CD4-positive, alpha-beta memory T cell (primary cell): ENCODE data around the gene FAM72D. TPM values are rescaled to one million over a fixed set of nuclear protein-coding genes. Genes with fewer than 3 reads are reported as not detected.
"Not testable (repeated sequence)": the region's sequence is repeated elsewhere in the genome, so short reads cannot be mapped to it uniquely, and the experiment has no call there.

ENCODE experiments used
- CTCF ChIA-PET: fragments of 350-600 bp; sonication (Branson Sonifier 250); formaldehyde crosslinking; loops from one replicate; lab custom pipeline; 2021; ENCODE audit warnings: inconsistent platforms; ENCODE audit not compliant: partially characterized antibody; lab: Charles Lee
- POLR2A ChIA-PET: fragments of 350-600 bp; sonication (Branson Sonifier 250); formaldehyde crosslinking; loops from one replicate; lab custom pipeline; 2021; ENCODE audit not compliant: partially characterized antibody; lab: Charles Lee
- DNase-seq, 5 donors: peaks; one replicate each; pipeline versions ENCODE4 v3.0.0 to v3.0.0-alpha.2; 2020 to 2022; ENCODE audit warnings: mixed read lengths in 1 of 5
- H3K27ac ChIP-seq: one replicate; pipeline ENCODE4 v1.7.0; 2013; ENCODE audit warnings: low read depth, low read length
- H3K27me3 ChIP-seq: 2 replicates; pipeline ENCODE4 v1.7.0; 2013; ENCODE audit warnings: mild to moderate bottlenecking, low read length, moderate library complexity; ENCODE audit not compliant: insufficient read depth
- H3K36me3 ChIP-seq: 2 replicates; pipeline ENCODE4 v1.7.0; 2013; ENCODE audit warnings: mild to moderate bottlenecking, low read length, moderate library complexity; ENCODE audit not compliant: insufficient read depth
- H3K4me1 ChIP-seq: 2 replicates; pipeline ENCODE4 v1.7.0; 2013; ENCODE audit warnings: mild to moderate bottlenecking, low read length, moderate library complexity; ENCODE audit not compliant: insufficient read depth
- H3K4me3 ChIP-seq, 2 donors: one replicate each; pipeline ENCODE4 v1.7.0; 2013; ENCODE audit warnings: low read length in 2 of 2, mild to moderate bottlenecking in 1 of 2
- H3K9me3 ChIP-seq, 2 donors: one replicate each; pipeline ENCODE4 v1.7.0; 2013; ENCODE audit warnings: low read length in 2 of 2, control low read depth in 1 of 2; ENCODE audit not compliant: control insufficient read depth in 1 of 2
- H3K27ac Mint-ChIP-seq, 7 donors: one replicate each; pipeline ENCODE4 v1.8.0; 2020 to 2021; ENCODE audit warnings: mixed read lengths in 7 of 7, mild to moderate bottlenecking in 6 of 7, inconsistent platforms in 3 of 7, moderate library complexity in 3 of 7
- H3K27me3 Mint-ChIP-seq, 2 donors: one replicate each; pipeline ENCODE4 v1.8.0; 2020 to 2021; ENCODE audit warnings: mixed read lengths in 2 of 2
- H3K36me3 Mint-ChIP-seq, 2 donors: one replicate each; pipeline ENCODE4 v1.8.0; 2020 to 2021; ENCODE audit warnings: mixed read lengths in 2 of 2, inconsistent platforms in 1 of 2, mild to moderate bottlenecking in 1 of 2
- H3K4me1 Mint-ChIP-seq, 4 donors: one replicate each; pipeline ENCODE4 v1.8.0; 2020 to 2021; ENCODE audit warnings: mixed read lengths in 4 of 4, mild to moderate bottlenecking in 1 of 4
- H3K4me3 Mint-ChIP-seq, 8 donors: one replicate each; pipeline ENCODE4 v1.8.0; 2020 to 2021; ENCODE audit warnings: mixed read lengths in 8 of 8, mild to moderate bottlenecking in 7 of 8, moderate library complexity in 6 of 8, inconsistent platforms in 3 of 8
- H3K9me3 Mint-ChIP-seq, 8 donors: one replicate each; pipeline ENCODE4 v1.8.0; 2020 to 2021; ENCODE audit warnings: mixed read lengths in 8 of 8, mild to moderate bottlenecking in 5 of 8, inconsistent platforms in 3 of 8, moderate library complexity in 1 of 8
- intact Hi-C: fragments of 100-400 bp; cut with micrococcal nuclease; formaldehyde crosslinking; loops from one replicate; pipeline ENCODE4 v1.15.1; 2023
- polyA plus RNA-seq, 2 donors: library from polyadenylated mRNA; unstranded; fragments of 300-500 nt; fragmentation: Illumina TruSeq; gene quantifications; one replicate each; pipeline ENCODE4 v1.2.3, GENCODE V29; 2021
- total RNA-seq, 2 experiments: library from RNA; stranded (reverse); gene quantifications; one replicate each; pipeline ENCODE4 v1.2.3, GENCODE V29; 2021

FAM72D gene
- total and polyA plus RNA-seq, 4 experiments from 2014 or later, result not detected

GRCh38 chr1:145122344-145123061 lies 26.7 kb downstream of the FAM72D start:
- CTCF ChIA-PET, H3K27me3 ChIP-seq, H3K27ac Mint-ChIP-seq, H3K36me3 ChIP-seq, H3K36me3 Mint-ChIP-seq, H3K27ac ChIP-seq, intact Hi-C loops, H3K4me3 Mint-ChIP-seq, H3K4me1 ChIP-seq, H3K9me3 Mint-ChIP-seq, H3K9me3 ChIP-seq, H3K4me3 ChIP-seq, DNase-seq, H3K27me3 Mint-ChIP-seq, POLR2A ChIA-PET, H3K4me1 Mint-ChIP-seq: not testable (repeated sequence)

GRCh38 chr1:145123062-145123395 lies 27.3 kb downstream of the FAM72D start:
- intact Hi-C loops, DNase-seq, H3K4me3 Mint-ChIP-seq, H3K36me3 ChIP-seq, CTCF ChIA-PET, POLR2A ChIA-PET, H3K36me3 Mint-ChIP-seq, H3K27ac ChIP-seq, H3K4me1 Mint-ChIP-seq, H3K4me3 ChIP-seq, H3K27ac Mint-ChIP-seq, H3K27me3 ChIP-seq, H3K4me1 ChIP-seq, H3K9me3 ChIP-seq, H3K9me3 Mint-ChIP-seq, H3K27me3 Mint-ChIP-seq: not testable (repeated sequence)

- POLR2A ChIA-PET, H3K36me3 Mint-ChIP-seq, H3K9me3 Mint-ChIP-seq, H3K4me3 Mint-ChIP-seq, H3K27me3 ChIP-seq, H3K4me3 ChIP-seq, H3K27ac ChIP-seq, intact Hi-C loops, H3K27me3 Mint-ChIP-seq, DNase-seq, H3K36me3 ChIP-seq, H3K4me1 ChIP-seq, H3K27ac Mint-ChIP-seq, CTCF ChIA-PET, H3K4me1 Mint-ChIP-seq, H3K9me3 ChIP-seq: not testable (repeated sequence)
Observed at GRCh38 chr1:145123992-145124641, 28.3 kb downstream of the FAM72D start.

DNA sequence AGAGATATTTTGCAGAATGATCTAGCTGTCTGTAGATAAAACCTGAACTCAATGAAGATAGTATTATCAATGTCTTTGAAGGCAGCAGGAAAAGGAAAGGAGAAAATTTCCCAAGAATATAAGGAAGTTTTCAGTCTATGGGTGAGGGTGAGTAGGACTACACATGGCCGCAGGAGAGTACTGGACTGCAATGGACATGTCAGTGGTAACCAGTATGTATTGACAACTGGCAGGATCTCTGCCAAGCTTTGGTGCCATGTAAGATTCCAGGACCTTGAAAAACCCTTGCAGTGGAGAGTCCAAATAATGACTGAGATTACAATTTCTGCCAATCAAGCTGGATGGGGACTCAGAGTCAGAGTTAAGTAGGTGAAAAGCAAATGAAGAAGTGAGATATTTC lies 29.3 kb downstream of the FAM72D start:
- H3K27ac Mint-ChIP-seq, intact Hi-C loops, H3K4me3 Mint-ChIP-seq, H3K9me3 Mint-ChIP-seq, DNase-seq, H3K27me3 Mint-ChIP-seq, H3K4me1 Mint-ChIP-seq, CTCF ChIA-PET, H3K36me3 ChIP-seq, H3K4me1 ChIP-seq, H3K4me3 ChIP-seq, H3K27me3 ChIP-seq, POLR2A ChIA-PET, H3K27ac ChIP-seq, H3K36me3 Mint-ChIP-seq, H3K9me3 ChIP-seq: not testable (repeated sequence)

GRCh38 chr1:145127144-145127543 lies 31.4 kb downstream of the FAM72D start:
- H3K36me3 ChIP-seq, H3K4me1 Mint-ChIP-seq, H3K27ac ChIP-seq, H3K4me3 Mint-ChIP-seq, intact Hi-C loops, H3K4me1 ChIP-seq, H3K27me3 ChIP-seq, H3K36me3 Mint-ChIP-seq, CTCF ChIA-PET, H3K9me3 Mint-ChIP-seq, H3K4me3 ChIP-seq, DNase-seq, POLR2A ChIA-PET, H3K9me3 ChIP-seq, H3K27me3 Mint-ChIP-seq, H3K27ac Mint-ChIP-seq: not testable (repeated sequence)

DNA sequence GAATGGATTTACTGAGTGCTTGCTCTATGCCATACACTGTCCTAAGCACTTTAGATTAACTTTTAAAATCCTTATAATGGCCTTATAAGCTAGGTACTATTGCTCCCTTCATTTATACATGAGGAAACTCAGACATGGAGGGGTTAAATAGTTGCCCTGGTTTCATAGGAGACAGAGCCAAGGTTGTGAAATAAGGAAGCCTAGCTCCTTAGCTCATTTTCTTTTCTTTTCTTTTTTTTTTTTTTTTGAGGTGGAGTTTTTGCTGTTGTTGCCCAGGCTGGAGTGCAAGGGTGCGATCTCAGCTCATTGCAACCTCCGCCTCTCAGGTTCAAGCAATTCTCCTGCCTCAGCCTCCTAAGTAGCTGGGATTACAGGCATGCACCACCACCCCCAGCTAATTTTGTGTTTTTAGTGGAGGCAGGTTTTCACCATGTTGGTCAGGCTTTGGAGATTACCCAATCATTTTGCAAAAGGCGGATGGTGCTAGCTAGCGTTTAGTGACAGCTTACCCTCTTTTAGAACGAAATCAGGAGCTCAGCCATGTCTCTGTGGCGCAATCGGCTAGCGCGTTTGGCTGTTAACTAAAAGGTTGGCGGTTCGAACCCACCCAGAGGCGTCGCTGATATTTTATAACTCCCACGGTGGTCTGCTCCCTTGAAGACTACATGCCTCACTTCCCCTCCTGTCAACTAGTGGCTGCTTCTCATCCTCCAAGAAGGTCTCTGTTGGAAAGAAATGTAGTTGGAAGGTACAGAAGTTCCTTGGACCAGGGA lies 33.1 kb downstream of the FAM72D start:
- CTCF ChIA-PET, H3K36me3 ChIP-seq, H3K4me3 Mint-ChIP-seq, H3K27ac Mint-ChIP-seq, H3K9me3 ChIP-seq, H3K4me1 Mint-ChIP-seq, H3K27ac ChIP-seq, H3K27me3 ChIP-seq, H3K9me3 Mint-ChIP-seq, H3K27me3 Mint-ChIP-seq, DNase-seq, H3K4me3 ChIP-seq, H3K4me1 ChIP-seq, POLR2A ChIA-PET, H3K36me3 Mint-ChIP-seq, intact Hi-C loops: not testable (repeated sequence)

GRCh38 chr1:145134476-145134875 lies 38.7 kb downstream of the FAM72D start:
- DNase-seq, H3K27ac ChIP-seq, H3K36me3 Mint-ChIP-seq, H3K9me3 ChIP-seq, H3K36me3 ChIP-seq, H3K4me1 ChIP-seq, H3K27me3 ChIP-seq, H3K27ac Mint-ChIP-seq, H3K4me3 ChIP-seq, H3K27me3 Mint-ChIP-seq, H3K9me3 Mint-ChIP-seq, POLR2A ChIA-PET, CTCF ChIA-PET, intact Hi-C loops, H3K4me1 Mint-ChIP-seq, H3K4me3 Mint-ChIP-seq: not testable (repeated sequence)
